ENCODE measurements around the gene PSMB7. TPM values are rescaled to one million over a fixed set of nuclear protein-coding genes. Genes with fewer than 3 reads are reported as not detected.

Gene PSMB7
- total and polyA plus RNA-seq, 2 of the 13 experiments (the other 11 are each of a cell fraction or from before 2014, with no cell fraction given): 259 to 291 TPM

GRCh38 chr9:124386201-124386600, 29.0 kb downstream of the PSMB7 start (continued):
- TF ChIP-seq ZBTB40 (IDR thresholded peaks at IDR 0.05): no peak
- no peak for TF ChIP-seq ZBTB40 (CRISPR knock-in tag; IDR thresholded peaks at IDR 0.05)
- no peak for TF ChIP-seq ZFP36L2 (CRISPR knock-in tag; IDR thresholded peaks at IDR 0.05)
- TF ChIP-seq ISL2 (CRISPR knock-in tag; IDR thresholded peaks at IDR 0.05): peak; percentile 92
- peak; percentile 100 for TF ChIP-seq SMARCE1 (IDR thresholded peaks at IDR 0.05; ENCODE audit: borderline replicate concordance)
- no peak for TF ChIP-seq ZSCAN31 (CRISPR knock-in tag; IDR thresholded peaks at IDR 0.05; ENCODE audit: low read depth)
- TF ChIP-seq CCAR2 (optimal IDR thresholded peaks at IDR 0.05; ENCODE audit: low read depth, low read length): peak; percentile 38
- TF ChIP-seq ZC3H13 (CRISPR knock-in tag; IDR thresholded peaks at IDR 0.05): no peak; the same call in 1 of the 2 replicates
- no peak; the same call in 1 of the 2 replicates for TF ChIP-seq TFDP1 (CRISPR knock-in tag; IDR thresholded peaks at IDR 0.05; ENCODE audit: borderline replicate concordance)
- no peak for TF ChIP-seq ZNF615 (CRISPR knock-in tag; IDR thresholded peaks at IDR 0.05; ENCODE audit: borderline replicate concordance)
- TF ChIP-seq FOXA1 (IDR thresholded peaks at IDR 0.05): peak; percentile 98
- TF ChIP-seq FOXA1 (CRISPR knock-in tag; IDR thresholded peaks at IDR 0.05): peak; percentile 99
- TF ChIP-seq ADNP (CRISPR knock-in tag; IDR thresholded peaks at IDR 0.05): no peak
- no peak for TF ChIP-seq ZNF280B (CRISPR knock-in tag; IDR thresholded peaks at IDR 0.05; ENCODE audit: borderline replicate concordance)
- no peak for TF ChIP-seq ZNF576 (CRISPR knock-in tag; IDR thresholded peaks at IDR 0.05)
- TF ChIP-seq RBFOX2 (IDR thresholded peaks at IDR 0.05; ENCODE audit: low read depth, low read length): no peak
- peak; percentile 71 for TF ChIP-seq SKI (IDR thresholded peaks at IDR 0.05; ENCODE audit: partially characterized antibody)
- no peak for TF ChIP-seq SIN3B (IDR thresholded peaks at IDR 0.05; ENCODE audit: low read length)
- TF ChIP-seq ZNF232 (CRISPR knock-in tag; IDR thresholded peaks at IDR 0.05; ENCODE audit: borderline replicate concordance): peak; percentile 35; the same call in 1 of the 2 replicates
- no peak for TF ChIP-seq ZNF850 (CRISPR knock-in tag; conservative IDR thresholded peaks at IDR 0.05)
- no peak for TF ChIP-seq ZNF570 (CRISPR knock-in tag; IDR thresholded peaks at IDR 0.05; ENCODE audit: borderline replicate concordance)
